ENCODE measurements around the gene KCNQ5.

Gene KCNQ5

DNA sequence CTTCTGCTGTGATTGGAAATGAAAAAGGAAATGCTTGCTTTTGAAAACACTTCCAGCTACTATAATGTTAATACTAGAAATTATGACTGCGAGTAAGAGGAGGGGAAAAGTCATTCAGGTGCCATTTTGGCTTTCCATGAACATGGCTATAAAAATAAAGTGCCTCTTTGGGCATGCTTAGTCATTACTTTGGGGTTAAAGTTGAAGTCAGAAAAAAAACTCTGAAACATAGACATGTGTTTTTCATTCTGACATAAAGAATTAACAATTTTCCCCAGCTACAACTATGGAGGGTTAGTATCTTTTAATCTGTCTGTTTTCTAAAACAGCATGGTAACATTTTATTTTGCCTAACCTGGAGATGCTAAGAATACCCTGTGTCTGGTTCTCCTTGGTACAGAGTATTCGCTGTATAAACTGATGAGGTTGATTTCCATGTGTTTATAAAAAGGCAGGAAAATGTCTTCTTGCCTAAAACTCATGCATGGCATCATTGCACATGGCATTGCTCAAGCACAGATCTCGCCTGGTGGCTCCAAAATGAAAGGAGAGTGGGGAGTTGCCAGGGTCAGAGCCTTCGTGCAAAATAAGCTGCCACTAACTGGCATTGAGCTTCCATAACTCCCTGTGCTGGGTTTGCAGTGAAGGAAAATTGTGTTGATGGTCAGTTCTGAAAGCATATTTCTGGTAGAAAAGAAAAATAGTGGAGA, 188.9 kb downstream of the KCNQ5 start:
- DNase-seq, result no peak

DNA sequence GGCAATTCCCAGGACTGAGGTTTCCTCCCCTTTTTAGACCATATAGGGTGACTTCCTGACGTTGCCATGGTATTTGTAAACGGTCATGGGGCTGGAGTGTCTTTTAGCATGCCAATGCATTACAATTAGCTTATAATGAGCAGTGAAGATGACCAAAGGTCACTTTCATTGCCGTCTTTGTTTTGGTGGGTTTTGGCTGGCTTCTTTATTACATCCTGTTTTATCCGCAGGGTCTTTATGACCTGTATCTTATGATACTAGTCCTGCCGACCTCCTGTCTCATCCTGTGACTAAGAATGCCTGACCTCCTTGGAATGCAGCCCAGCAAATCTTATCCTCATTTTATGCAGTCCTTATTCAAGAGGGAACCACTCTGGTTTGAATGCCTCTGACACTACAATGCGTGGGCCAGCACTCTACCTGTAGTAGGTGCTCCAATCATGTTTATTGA, 190.1 kb downstream of the KCNQ5 start:
- no peak for DNase-seq

DNA sequence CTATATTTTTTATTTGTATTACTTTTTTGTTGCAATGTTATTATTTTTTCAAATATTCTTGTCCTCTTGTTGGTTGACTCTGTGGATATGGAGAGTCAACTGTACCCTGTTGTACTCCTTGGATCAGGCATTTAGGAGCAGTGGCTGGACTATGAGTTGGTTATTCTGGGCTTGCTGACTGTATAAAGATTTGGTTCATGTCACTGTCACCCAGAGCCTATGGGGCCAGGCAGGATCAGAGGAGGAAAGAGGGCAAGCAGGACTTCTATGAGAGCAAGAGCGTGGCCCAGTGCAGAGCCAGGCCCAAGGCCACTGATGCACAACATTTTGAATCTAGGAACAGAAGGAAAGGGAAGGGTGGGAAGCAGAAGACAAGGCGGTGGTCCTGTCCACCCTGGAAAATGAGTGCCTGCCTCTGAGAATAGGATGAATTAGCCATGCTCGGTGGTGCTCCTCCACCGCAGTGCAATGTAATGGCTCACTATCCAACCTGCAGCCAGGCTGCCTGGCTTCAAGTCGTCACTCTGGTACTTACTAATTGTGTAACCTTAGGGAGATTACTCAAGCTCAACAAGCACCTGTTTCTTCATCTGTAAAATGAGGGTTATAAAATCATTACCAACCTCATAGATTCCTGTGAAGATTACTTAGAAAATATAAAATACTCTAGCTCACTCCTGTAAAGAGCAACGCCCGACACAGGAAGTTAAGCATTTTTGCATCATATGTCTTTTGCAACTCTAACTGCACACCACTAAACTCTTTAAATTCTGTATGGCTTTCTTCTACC, 192.1 kb downstream of the KCNQ5 start:
- DNase-seq, result no peak

DNA sequence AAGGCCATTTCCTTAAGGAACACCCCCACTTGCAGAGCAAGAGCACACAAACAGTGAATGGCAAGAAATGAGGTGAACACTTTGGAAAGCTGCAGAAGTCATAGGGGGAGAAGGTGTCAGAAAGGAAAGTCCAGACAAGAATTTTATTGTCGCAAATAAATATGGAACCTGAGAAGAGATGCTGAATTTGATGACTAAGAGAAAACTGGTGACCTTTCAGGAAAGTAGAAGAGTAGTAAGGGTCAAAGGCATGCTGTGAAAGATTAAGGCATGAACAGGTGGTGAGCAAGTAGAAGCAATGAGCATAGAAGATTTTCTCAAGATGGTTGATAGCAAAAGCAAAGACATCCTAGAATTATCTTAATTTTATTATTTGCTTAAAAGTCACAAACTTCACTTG, 194.2 kb downstream of the KCNQ5 start:
- DNase-seq, result no peak

DNA sequence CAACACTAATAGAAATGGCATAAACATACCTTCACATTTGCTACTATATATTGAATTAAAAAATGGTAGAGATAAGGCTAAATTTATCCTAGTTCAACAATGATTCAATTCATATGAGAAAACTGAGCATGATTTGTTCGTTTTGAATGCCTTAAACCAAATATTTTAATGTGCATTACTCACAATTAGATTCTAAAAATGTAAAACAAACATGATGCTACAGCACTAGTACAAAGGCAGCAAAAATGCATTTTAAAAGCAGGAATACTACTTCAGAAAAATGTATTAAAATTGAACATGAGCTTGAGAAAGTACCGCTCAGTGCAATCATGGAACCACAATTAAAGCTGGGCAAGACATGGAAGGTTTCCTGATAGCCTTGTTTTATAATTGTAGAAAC, 195.3 kb downstream of the KCNQ5 start:
- no peak for DNase-seq

DNA sequence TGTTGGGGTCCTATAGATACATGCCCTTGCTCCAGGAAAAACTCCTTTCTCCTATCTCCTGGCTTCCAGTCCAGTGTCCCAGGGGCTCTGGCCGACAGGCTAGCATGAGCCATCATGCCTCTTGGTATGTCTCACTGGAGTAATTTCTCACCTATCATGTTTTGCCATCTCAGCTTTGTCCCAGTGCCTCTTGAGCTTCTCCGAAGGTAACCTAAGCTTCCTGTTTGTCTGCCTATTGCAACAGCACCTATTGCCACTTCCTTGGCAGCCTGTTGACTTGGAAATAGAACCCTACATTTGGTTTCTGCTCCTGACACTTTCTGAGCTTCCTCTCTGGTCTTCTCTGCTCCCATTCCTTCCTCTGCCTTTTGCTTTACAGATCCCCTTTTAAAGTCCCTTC, 197.7 kb downstream of the KCNQ5 start:
- DNase-seq, result no peak

DNA sequence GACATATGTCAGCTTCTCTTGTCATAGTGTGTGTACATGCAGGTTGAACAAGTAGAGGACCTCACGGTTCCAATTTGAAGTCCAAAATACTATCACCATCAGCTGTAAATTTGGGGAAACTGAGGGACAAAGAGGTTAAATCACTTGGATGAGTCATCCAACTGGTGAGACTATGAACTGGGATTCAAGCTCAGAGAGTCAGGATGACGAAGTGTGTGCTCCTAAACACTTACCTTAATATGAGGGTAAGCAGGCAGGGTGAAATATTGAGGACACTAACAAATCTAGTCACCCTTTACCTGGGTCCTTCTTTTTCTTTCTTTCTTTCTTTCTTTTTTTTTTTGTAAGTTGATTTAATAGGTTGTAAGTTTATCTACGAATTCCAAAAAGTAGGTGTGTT, 198.3 kb downstream of the KCNQ5 start:
- no peak for DNase-seq

DNA sequence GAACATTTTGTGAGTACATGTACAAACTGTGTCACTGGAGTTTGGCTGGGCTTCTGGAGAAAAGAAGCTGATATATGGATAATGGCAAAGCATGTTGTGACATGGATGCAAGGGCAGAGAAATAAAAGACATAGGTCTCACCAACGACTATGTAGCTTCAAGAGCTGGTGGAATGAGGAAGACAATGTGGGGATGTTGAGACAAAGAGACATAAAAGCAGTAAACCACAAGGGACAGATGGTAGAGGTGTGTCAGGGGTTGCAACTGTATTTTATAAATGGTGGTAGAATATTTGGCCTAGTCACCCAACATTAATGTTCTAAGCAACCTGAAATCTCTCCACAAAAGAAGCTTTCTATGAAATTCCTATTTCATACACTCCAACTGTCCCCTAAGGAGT, 199.0 kb downstream of the KCNQ5 start:
- no peak for DNase-seq

DNA sequence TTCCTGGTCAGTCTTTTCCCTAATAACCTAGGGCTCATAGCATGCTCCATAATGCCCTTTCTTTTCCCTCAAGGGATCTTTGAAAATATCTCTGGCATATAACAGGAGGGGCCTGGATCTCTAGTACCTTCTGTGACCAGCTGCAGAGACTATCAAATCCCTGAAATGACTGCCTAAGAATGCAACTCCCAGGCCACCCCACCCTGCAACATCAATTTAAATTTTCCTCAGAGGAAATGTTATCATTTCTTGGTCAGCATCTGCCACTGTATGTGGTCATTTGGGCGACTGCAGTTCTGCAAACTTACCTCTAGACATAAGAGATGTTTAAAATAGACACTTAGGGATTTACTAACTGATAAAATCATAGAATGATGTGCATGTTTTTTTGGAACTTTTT, 200.2 kb downstream of the KCNQ5 start:
- no peak for DNase-seq

DNA sequence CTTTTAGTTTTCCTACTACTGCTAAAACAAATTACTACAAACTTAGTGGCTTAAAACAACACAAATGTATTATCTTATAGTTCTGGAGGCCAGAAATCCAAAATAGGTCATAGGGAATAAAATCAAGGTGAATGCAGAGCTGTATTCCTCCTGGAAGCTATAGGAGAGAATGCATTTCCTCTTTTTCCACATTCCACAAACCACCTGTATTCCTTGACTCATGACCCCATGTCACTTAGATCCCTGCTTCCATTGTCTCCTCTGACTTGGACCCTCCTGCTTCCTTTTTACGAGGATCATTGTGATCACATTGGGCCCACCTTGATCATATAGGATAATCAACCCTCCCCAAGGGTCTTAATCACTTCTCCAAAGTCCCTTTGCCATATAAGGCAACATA, 200.8 kb downstream of the KCNQ5 start:
- no peak for DNase-seq

DNA sequence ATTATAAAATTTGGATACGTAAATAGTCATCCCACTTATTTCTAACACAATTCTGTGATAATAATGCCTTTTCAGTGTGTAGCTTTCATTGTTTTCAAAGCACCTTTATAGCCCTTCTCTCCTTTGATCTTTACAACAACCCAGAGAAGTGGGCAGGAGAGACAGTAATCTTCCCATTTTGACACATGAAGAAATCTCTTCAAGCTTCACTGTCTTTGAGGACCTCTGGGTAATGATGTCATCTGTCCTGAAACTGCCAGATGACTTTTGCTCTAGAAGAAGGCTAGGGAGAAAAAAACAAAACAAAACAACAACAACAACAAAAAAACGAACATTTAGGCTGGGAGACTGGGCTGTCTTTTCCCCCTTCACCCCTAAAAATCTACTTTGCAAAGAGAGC, 203.0 kb downstream of the KCNQ5 start:
- DNase-seq, result no peak

DNA sequence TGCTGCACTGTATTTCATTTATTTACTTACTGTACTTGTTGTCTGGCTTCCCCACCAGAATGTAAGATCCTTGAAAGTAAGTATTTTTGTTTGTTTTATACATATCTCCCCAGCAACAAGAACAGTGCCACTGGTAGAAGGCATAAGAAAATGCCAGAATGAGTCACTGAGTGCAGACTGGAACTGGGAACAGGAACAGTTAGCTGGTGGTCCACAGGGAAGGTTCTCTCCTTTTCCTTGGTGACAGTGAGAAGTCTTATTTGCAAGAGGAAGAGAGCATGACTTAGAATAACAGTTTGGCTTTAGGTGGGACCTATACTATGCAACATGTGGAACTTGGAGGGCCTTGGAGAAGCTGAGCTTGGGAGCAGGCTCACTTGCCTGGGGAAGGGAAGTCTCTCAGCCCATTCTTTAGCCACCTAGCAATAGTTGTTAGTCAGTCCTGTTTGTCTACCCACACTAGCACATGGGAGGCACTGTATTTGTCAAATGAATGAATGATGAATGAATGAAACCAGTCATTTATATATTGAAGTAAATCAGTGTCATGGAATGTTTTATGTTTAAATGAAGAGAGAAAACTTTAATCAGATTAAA, 203.5 kb downstream of the KCNQ5 start:
- no peak for DNase-seq

DNA sequence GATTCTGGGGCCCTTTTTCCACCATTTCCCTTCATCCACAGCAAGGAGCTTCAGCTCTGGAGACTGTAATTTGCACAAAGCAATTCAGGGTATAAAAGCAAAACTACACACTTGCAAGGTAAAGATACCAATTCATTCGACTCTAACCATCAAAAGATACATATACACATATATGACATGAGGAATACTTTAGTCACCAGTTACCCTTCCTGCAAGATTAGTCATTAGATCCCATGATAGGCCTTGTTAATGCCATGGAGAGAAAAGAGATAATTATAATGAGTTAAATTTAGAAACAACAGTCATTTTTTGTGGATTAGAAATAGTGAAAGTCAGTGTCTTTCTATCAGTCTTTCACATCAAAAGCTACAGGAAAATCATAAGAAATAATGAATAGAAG, 204.2 kb downstream of the KCNQ5 start:
- no peak for DNase-seq

DNA sequence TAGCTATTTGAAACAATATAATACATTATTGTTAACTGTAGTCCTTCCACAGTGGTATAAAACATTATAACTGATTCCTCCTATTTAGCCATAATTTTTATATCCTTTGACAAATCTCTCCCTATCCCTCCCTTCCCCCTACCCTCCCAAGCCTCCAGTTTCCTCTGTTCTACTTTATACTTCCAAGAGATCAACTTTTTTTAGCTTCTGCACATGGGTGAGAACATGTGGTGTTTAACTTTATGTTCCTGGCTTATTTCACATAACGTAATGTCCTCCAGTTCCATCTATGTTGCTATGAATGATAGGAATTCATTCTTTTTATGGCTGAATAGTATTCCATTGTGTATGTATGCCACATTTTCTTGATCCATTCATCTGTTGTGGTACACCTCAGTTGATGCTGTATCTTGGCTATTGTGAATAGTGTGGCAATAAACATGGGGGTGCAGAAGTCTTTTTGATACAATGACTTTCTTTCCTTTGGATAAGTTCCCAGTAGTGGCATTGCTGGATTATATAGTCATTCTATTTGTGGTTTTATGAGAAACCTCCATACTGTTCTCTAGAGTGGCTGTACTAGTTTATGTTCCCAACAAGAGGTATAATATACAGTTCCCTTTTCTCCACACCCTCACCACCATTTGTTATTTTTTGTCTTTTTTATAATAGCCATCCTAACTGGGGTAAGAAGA, 205.0 kb downstream of the KCNQ5 start:
- DNase-seq, result no peak

DNA sequence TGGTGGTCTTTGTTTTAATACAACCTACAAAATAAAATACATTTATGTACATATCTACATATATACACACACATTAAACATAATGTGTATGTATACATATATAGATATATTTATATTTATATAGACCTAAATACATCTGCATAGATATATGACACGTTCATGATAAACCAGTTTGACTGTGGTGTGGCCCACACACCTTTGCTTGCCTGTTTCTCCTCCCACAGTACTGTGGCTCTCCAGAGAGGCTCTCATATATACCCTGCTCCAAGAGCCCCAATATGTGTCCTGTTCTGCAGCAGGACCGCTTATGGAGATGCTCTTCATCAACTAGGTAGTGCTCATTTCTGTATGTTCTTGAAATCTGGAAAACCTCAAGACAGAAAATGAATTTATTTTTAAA, 207.0 kb downstream of the KCNQ5 start:
- DNase-seq, result no peak

DNA sequence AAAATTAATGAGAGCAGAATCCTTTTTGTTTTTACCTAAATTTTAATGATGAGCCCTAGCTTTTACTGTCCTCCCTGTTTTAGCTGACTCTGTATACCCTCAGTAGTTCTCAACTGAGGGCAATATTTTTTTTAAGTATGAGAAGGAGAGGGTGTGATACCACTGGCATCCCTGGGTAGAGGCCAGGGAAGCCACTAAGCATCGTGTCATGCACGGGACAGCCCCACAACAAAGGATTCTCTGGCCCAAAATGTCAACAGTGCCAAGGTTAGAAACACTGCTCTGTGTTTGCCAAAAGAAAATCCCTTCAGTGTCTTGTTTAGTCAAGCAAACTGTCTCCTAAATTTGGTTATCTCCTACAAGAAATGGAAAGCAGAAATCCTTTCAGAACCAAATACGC, 210.4 kb downstream of the KCNQ5 start:
- DNase-seq, result no peak

DNA sequence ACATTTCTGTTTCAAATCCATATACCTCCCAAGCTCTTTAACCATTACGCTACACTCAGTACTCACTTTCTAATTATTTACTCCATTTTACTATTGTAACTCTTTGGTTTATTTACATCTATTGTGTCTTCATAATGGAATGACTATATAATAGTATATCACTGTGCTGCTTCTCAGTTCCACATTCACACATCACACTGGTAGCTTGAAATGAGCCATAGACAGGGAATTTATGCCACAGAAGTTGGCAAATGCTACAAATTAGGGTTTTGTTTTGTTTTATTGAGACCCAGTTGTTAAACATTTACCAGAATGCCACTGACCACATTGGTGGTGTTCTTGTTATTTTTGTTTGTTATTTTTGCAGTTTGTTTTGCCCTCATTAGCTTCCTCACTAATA, 213.9 kb downstream of the KCNQ5 start:
- DNase-seq, result no peak

DNA sequence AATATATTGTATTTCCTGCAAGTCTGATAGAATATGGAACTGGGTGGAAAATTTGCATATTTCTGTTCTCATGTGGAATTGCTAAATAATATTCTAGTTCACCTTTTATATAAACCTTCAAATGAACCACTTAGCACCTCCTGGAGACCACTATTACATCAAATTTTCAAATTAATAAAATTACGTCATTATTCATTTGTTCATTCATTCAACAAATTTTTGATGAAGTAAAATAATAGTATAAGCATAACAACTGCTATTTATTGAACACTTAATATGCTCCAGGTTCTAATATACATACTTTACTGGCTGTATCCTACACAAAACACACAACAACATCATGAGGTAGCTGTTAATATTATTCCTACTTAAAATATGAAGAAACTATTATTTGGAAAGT, 215.1 kb downstream of the KCNQ5 start:
- no peak for DNase-seq

DNA sequence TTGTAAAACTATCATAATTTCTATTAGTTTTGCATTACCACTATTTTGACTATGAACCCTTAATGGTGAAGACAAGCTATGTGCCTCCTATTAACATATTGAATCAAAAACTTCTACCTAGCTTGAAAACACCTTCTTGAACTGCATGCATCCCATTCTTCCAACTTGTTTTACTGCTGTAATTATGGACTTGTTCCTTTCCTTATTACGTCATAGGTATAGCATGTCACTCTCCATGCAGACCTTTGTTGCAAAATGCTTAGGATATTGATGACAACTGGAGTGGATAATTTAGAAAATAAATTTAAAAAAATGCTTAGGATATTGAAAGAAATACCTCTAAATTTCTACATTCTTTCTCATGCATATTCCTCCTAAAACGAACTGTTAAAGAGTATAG, 219.3 kb downstream of the KCNQ5 start:
- DNase-seq, result no peak

DNA sequence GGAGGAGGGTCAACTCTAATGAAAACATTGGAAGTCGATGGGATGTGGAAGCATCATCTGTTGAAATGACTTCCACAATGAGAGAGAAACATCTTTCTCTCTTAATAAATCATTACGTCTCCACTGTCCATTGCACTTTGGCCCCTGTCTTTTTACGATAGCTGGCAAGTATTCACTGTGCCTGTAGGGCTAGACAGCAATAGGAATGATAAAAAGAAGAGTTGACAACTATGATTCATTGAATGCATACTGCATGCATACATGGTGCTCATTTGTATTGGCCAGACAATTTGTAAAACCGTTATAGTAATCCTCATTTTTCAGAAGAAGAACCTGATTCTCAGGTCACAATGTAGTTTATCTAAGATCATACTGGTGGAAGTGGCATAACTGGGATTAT, 220.3 kb downstream of the KCNQ5 start:
- no peak for DNase-seq

DNA sequence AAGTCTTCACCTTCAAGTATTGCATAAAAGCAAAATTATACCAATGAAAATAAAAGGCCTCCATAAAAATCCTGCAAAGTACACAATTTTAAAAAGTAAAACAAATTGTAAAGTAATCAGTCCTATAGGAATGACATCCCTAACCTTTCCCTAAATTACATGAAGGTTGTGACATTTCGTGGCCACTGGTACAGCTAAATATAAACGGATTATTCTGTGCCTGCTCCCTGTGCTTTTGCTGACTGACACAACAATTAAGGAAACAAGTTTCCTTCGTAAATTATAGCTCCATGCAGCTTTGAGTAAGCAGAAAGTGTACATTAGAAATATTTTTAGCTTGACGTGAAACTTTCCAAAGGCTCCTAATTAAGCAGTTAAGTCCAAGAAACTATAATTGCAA, 222.8 kb downstream of the KCNQ5 start:
- no peak for DNase-seq

DNA sequence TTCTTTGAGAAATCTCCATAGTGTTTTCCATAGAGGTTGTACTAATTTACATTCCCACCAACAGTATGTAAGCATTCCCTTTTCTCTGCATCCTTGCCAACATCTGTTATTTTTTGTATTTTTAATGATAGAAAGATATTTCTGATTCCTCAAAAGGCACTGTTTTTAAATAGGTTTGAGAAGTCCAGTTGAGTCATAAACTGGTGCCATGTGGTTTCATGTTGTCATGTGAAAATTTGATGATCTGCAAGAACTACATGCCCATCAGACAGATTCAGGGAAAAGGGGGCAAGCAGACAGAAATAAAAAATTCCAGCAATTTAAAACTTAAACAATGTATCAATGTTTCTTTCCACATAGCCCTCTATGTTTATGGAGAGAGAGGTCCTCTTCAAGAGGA, 227.5 kb downstream of the KCNQ5 start:
- DNase-seq, result no peak

DNA sequence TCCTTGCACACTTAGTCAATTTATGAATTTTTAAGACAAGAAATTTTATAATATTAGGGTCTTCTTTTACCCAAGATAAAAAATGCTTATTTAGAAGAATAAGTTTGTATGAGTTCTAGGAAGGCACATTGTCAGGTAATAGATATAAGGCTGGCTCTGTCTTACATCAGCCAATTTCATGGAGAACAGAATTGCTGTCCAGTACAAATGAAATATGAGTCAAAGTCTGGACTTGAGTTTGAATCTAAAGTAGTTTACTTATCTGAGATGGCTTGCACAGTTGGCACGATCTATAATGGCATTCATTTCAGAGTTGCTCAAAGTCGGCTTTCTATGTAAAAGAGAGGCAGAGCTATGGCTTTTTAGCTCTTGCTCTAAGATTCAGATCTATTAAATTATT, 228.2 kb downstream of the KCNQ5 start:
- DNase-seq, result no peak

DNA sequence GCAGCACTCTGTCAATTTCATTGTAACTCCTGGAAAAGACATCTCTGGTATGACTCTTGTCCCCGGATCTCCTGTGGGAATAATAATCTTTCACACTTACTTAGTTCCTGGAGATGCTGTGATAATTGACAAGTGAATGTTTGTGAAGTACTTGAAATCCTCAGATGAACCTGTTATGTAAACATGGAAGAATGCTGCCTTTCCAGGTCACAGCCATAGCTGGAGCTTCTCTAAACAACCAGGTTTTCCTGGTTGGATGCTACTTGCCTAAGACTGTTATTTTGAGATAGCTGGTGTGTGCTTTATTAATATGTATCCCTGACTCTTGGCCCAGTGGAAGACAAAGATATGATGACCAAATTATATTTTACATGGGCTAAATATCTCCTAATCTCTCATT, 228.6 kb downstream of the KCNQ5 start:
- DNase-seq, result no peak

Measured in T-helper 9 cell (primary cell).